Diencephalon (tissue), 1 donor: ENCODE data around the gene TLNRD1. TPM values are rescaled to one million over a fixed set of nuclear protein-coding genes. Genes with fewer than 3 reads are reported as not detected.

Experiments used
- small RNA-seq: library from RNA; depleted of rRNA; stranded (forward); fragments of <200 nt; gene quantifications from one replicate; pipeline ENCODE3, GENCODE V24; 2014
- total RNA-seq: library from RNA; depleted of rRNA; stranded (reverse); fragments of >200 nt; gene quantifications from one replicate; pipeline ENCODE4 v1.2.3, GENCODE V29; 2014

The TLNRD1 gene
- 8.1 TPM for total RNA-seq

DNA sequence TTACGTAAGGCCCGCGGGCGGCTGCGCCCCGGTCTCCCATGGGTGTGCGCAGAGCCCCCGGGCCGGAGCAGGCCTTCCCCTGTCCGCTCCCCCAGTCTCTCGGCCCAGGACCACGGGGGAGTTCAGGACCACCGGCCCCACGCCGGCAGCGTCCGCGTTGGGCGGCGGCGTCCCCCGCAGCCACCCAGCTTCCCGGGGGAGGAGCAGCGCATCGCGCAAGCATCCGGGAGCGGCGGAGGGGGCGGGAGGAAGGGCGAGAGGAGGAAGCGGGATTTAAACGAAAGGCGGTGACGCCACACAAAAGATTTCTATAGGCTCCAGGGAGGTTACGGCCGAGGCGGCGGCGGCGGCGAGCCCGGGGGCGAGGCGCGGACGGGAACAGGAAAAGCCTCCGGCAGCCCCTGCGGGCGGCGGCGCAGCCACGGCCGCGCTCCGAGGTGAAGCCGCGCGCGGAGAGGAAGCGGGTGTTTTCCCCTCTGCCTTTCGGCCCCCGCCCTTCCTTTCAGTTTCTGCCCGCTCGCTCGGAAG, at the start of gene TLNRD1:
Gene TLNRD1, plus strand, starts transcription at position 300 of the 528 bp plus-strand sequence. CDS start 1,349 bp downstream, outside the sequence.

DNA sequence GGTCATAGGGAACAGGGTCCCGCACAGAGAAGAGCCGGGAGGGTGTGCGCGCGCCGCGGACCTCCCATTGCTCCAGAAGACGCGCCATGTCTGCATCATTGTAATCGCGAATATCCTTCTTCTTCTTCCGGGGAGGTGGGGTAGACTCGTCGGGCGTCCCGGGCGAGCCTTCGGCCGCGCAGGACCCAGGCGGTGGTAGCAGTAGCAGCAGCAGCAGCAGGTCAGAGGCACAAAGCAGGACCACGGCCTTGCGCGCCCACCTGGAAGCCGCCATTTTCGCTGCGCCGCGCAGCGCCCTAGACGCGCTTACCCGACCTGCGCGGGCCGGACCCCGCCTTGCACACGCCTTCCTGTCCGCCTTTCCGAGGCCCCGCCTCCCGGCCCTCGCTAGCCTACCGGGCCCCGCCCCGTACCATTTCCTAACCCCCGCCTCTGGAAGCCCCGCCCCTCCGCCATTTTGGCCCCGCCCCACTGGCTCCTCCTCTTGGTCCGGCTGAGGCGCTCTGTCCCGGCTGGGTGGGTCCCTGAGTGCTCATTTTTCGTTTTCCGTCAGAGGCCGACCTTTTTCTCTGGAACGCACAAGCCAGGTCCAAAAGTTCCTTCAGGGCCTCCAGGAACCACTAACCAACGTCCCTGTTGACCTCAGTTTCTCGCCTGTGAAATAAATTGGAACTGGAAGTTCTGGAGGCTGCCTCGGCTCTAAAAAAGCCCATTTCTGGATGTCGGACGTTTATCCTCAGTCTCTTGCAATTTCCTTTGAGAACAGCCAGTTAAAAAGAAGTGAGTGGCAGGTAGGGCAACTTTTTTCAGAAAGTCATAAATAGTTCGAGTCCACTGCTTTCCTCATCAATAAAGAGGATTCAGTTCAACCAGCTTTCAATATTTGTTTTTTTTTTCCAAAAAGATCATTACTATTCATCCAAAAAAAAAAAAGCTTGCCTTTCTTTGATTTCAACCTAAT, 10.9 kb upstream of the TLNRD1 start, which contains the start of gene MESD:
Gene MESD, minus strand, starts transcription at position 302 of the 961 bp plus-strand sequence. Its CDS starts 28 bp downstream, at position 274.

Small RNAs within 50 kb of the gene (small RNA-seq; reads per million reads assigned to genes)
- not detected for gene MIR4514

Other genes with a start within 250 kb of the TLNRD1 start
- 3.9 TPM for gene CEMIP, start 221.6 kb upstream of the TLNRD1 start, total RNA-seq
- gene MESD, start 11.1 kb upstream of the TLNRD1 start, total RNA-seq, result 22.4 TPM
- 5.3 TPM for gene CFAP161, start 133.3 kb downstream of the TLNRD1 start, total RNA-seq
- 1.8 TPM for gene IL16, start 196.0 kb downstream of the TLNRD1 start, total RNA-seq